ENCODE data around the gene PRR16.

DNA sequence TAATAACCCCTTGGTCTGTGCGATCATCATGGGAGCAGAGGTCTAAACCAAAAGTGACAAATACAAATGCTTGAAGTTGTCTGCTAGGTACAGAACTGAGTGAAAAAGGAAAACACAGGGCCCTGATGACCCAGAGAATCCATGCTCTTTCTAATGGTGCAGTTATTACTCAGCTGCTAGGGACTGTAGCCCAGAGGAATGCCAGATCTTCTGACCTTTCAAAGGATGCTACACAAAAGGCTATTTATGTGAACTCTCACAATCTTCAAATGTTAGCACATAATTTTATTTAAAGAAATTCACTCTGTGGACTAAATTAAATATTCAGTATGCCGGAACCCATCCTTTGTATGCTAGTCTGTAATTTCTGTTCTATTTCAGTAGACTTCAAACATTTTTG, 79.9 kb downstream of the PRR16 start:
- TF ChIP-seq REXO4 (CRISPR knock-in tag; IDR thresholded peaks at IDR 0.05; ENCODE audit: borderline replicate concordance) (no peak), SALL1 (CRISPR knock-in tag; IDR thresholded peaks at IDR 0.05) (no peak), ZFP36 (IDR thresholded peaks at IDR 0.05; ENCODE audit: borderline replicate concordance, low read depth, low read length, partially characterized antibody) (no peak)
